Panc1 (cell line): ENCODE results near the gene GRM1. TPM values are rescaled to one million over a fixed set of nuclear protein-coding genes. Genes with fewer than 3 reads are reported as not detected.

Source experiments
- ATAC-seq: fragments of 200-7000 bp; cut with Tn5 transposase; 2 replicates; pipeline ENCODE4 v1.9.1; 2020; ENCODE audit warnings: mild to moderate bottlenecking, moderate library complexity
- BruUV-seq: library from RNA; stranded (reverse); fragments of 400-500 nt; replicated peaks from 2 replicates; lab custom pipeline; 2021; lab: Mats Ljungman, UMichigan
- CTCF ChIA-PET: fragments of 300-600 bp; sonication (Branson Sonifier 250); formaldehyde crosslinking; loops from one replicate; lab custom pipeline; 2022; ENCODE audit warnings: antibody characterized with exemption; lab: Charles Lee
- POLR2A ChIA-PET: fragments of 300-600 bp; sonication (Branson Sonifier 250); formaldehyde crosslinking; loops from one replicate; lab custom pipeline; 2022; ENCODE audit warnings: antibody characterized with exemption; lab: Charles Lee
- DNase-seq: peaks from one replicate; pipeline ENCODE4 v3.0.0-alpha.2; 2010; ENCODE audit warnings: low read depth, low spot score
- H3K27ac ChIP-seq: 2 replicates; pipeline ENCODE4 v1.5.1; 2011; ENCODE audit warnings: mild to moderate bottlenecking, low read length, inconsistent platforms
- H3K27me3 ChIP-seq: fragments of 200-500 bp; sonication (Bioruptor generic); 2 replicates; pipeline ENCODE4 v1.6.0; 2014; ENCODE audit warnings: low read length, inconsistent platforms; ENCODE audit not compliant: control insufficient read depth, insufficient read depth
- H3K36me3 ChIP-seq: fragments of 200-500 bp; sonication (Bioruptor generic); 2 replicates; pipeline ENCODE4 v1.5.1; 2014; ENCODE audit warnings: inconsistent platforms, mild to moderate bottlenecking, low read length, moderate library complexity; ENCODE audit not compliant: control insufficient read depth, insufficient read depth
- H3K4me1 ChIP-seq: 2 replicates; pipeline ENCODE4 v1.5.1; 2011; ENCODE audit warnings: inconsistent platforms, mild to moderate bottlenecking, low read length, moderate library complexity; ENCODE audit not compliant: control insufficient read depth, insufficient read depth
- H3K4me3 ChIP-seq, 2 experiments: 2 replicates each; pipeline ENCODE4 v1.5.1; 2011 to 2012; ENCODE audit warnings: low read depth in 2 of 2, low read length in 2 of 2, mild to moderate bottlenecking in 2 of 2, inconsistent platforms in 1 of 2, moderate library complexity in 1 of 2
- H3K9me3 ChIP-seq: fragments of 200-500 bp; sonication (Bioruptor generic); 2 replicates; pipeline ENCODE4 v1.5.1; 2014; ENCODE audit warnings: low read depth, mild to moderate bottlenecking, inconsistent platforms, low read length, moderate library complexity; ENCODE audit not compliant: control insufficient read depth, insufficient read depth
- CTCF ChIP-seq: fragments of 450-650 bp; IDR thresholded peaks from 2 replicates; pipeline ENCODE4 v1.5.1; 2017; ENCODE audit warnings: mild to moderate bottlenecking
- POLR2AphosphoS5 ChIP-seq: IDR thresholded peaks from 2 replicates; pipeline ENCODE4 v1.6.1; 2012; ENCODE audit warnings: mild to moderate bottlenecking, low read depth, low read length, moderate library complexity
- REST ChIP-seq, 2 experiments: IDR thresholded peaks; 2 replicates each; pipeline ENCODE4 v1.6.1; 2011 to 2012; ENCODE audit warnings: low read depth in 2 of 2, control low read depth in 1 of 2, low read length in 1 of 2, mild to moderate bottlenecking in 1 of 2, moderate library complexity in 1 of 2; ENCODE audit not compliant: insufficient read depth in 1 of 2
- SIN3A ChIP-seq: IDR thresholded peaks from 2 replicates; pipeline ENCODE4 v1.6.1; 2012; ENCODE audit warnings: low read depth, mild to moderate bottlenecking, low read length, moderate library complexity, borderline replicate concordance; ENCODE audit not compliant: insufficient read depth
- TCF7L2 ChIP-seq: IDR thresholded peaks from 2 replicates; pipeline ENCODE4 v1.6.1; 2011; ENCODE audit warnings: mild to moderate bottlenecking, low read depth, low read length, inconsistent platforms
- in situ Hi-C: cut with HindIII; loops from 2 replicates; pipeline ENCODE4 v1.10.0; 2016; ENCODE audit warnings: low sequenced_read_pairs, low pct_unique_long_range_greater_than_20kb
- intact Hi-C: fragments of 100-400 bp; cut with micrococcal nuclease; formaldehyde crosslinking; loops from one replicate; pipeline ENCODE4 v1.10.0; 2022; ENCODE audit not compliant: unreplicated experiment
- total RNA-seq: library from RNA; stranded (reverse); gene quantifications from one replicate; pipeline ENCODE4 v1.2.1, GENCODE V29; 2021; ENCODE audit not compliant: unreplicated experiment

The GRM1 gene
- total RNA-seq, 1 experiment from 2014 or later = not detected

GRCh38 chr6:146113084-146113623, 84.3 kb downstream of the GRM1 start:
- TF ChIP-seq POLR2AphosphoS5 (no peak), REST (IDR thresholded peaks at IDR 0.05; ENCODE audit: insufficient read depth in 1 of 2, low read depth in 2 of 2, low read length in 1 of 2) (no peak), SIN3A (no peak), TCF7L2 (no peak), CTCF (no peak)
- ATAC-seq (no peak), DNase-seq (no peak)
- Histone ChIP-seq H3K4me1 (no peaks in the 10 kb centered on the region), H3K36me3 (no peaks in the 10 kb centered on the region), H3K27me3 (no peaks in the 10 kb centered on the region), H3K27ac (no peak overlapping the region), H3K4me3 (no peak overlapping the region), H3K9me3 (no peaks in the 10 kb centered on the region)
- ChIA-PET CTCF (interaction anchor here (0.5 kb wide), 1 partner anchor 353 kb away, joined by 3 read pairs; no protein-coding TSS in a partner anchor), POLR2A (no interaction called here)
- BruUV-seq = no TSS peak
- in situ Hi-C loops = no loop called here
- intact Hi-C loops = no loop called here

DNA sequence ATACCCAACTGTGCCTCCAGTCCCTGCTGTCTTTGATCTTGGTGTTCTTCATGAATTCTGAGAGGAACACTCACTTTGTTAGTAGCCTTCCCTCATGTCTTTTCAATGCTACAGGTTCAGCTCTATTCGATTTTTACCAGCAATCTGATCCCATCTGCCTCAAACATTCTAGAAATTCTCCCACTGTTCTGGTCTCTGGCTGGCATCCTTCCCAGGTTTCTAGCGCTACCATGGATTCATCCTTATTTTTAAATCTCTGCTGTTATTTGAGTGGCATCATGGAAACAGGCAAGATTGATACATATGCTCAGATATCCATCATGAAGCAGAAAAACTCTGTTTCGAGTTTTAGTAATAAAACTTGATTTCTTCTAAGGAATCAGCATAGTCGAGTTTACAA, 94.8 kb downstream of the GRM1 start:
- DNase-seq (no peak), ATAC-seq (no peak)
- intact Hi-C loops = no loop called here
- H3K9me3 ChIP-seq = no peaks in the 10 kb centered on the region
- CTCF ChIA-PET = no interaction called here
- no peak overlapping the region for H3K4me3 ChIP-seq
- POLR2A ChIA-PET = no interaction called here
- no peaks in the 10 kb centered on the region for H3K27me3 ChIP-seq
- no peaks in the 10 kb centered on the region for H3K36me3 ChIP-seq
- no peaks in the 10 kb centered on the region for H3K4me1 ChIP-seq
- TF ChIP-seq SIN3A (no peak), CTCF (no peak), REST (IDR thresholded peaks at IDR 0.05; ENCODE audit: insufficient read depth in 1 of 2, low read depth in 2 of 2, low read length in 1 of 2) (no peak), TCF7L2 (no peak), POLR2AphosphoS5 (no peak)
- BruUV-seq = no TSS peak
- no peak overlapping the region for H3K27ac ChIP-seq
- in situ Hi-C loops = no loop called here
